WTC11 (cell line): ENCODE measurements around the gene CXCL8.

ENCODE experiments used
- ATF3 ChIP-seq: sonication (generic); formaldehyde crosslinking; conservative IDR thresholded peaks from 2 replicates; pipeline ENCODE4 v1.8.1; 2022; ENCODE audit warnings: mild to moderate bottlenecking, missing genetic modification reagents
- CBFB ChIP-seq: sonication (generic); formaldehyde crosslinking; IDR thresholded peaks from 2 replicates; pipeline ENCODE4 v1.8.1; 2022; ENCODE audit warnings: mild to moderate bottlenecking, low read depth, missing genetic modification reagents
- CTCF ChIP-seq: fragments of 200-600 bp; IDR thresholded peaks from 2 replicates; pipeline ENCODE4 v1.8.0; 2022; ENCODE audit warnings: antibody characterized with exemption
- FOXJ3 ChIP-seq: sonication (generic); formaldehyde crosslinking; IDR thresholded peaks from 2 replicates; pipeline ENCODE4 v1.9.0; 2021; ENCODE audit warnings: missing genetic modification reagents, mild to moderate bottlenecking, borderline replicate concordance
- JAZF1 ChIP-seq: fragments of 250-450 bp; sonication (Bioruptor Pico); IDR thresholded peaks from 2 replicates; pipeline ENCODE4 v1.9.0; 2021; ENCODE audit warnings: moderate library complexity, mild to moderate bottlenecking, inconsistent platforms
- MAX ChIP-seq: sonication (generic); formaldehyde crosslinking; IDR thresholded peaks from 2 replicates; pipeline ENCODE4 v1.8.0; 2022; ENCODE audit warnings: mild to moderate bottlenecking, missing genetic modification reagents
- MLX ChIP-seq: sonication (generic); formaldehyde crosslinking; IDR thresholded peaks from 2 replicates; pipeline ENCODE4 v1.8.1; 2023; ENCODE audit warnings: mild to moderate bottlenecking, missing genetic modification reagents, moderate library complexity
- NFYB ChIP-seq: sonication (generic); formaldehyde crosslinking; conservative IDR thresholded peaks from 2 replicates; pipeline ENCODE4 v1.8.0; 2022; ENCODE audit warnings: low read depth, missing genetic modification reagents
- PREB ChIP-seq: sonication (generic); formaldehyde crosslinking; IDR thresholded peaks from 2 replicates; pipeline ENCODE4 v1.8.1; 2022; ENCODE audit warnings: mild to moderate bottlenecking, missing genetic modification reagents, moderate library complexity, borderline replicate concordance
- SP1 ChIP-seq: sonication (generic); formaldehyde crosslinking; conservative IDR thresholded peaks from 2 replicates; pipeline ENCODE4 v1.8.1; 2022; ENCODE audit warnings: missing genetic modification reagents
- TCF7 ChIP-seq: sonication (generic); formaldehyde crosslinking; IDR thresholded peaks from 2 replicates; pipeline ENCODE4 v1.8.0; 2022; ENCODE audit warnings: mild to moderate bottlenecking, low read depth, missing genetic modification reagents, moderate library complexity
- TEAD4 ChIP-seq: sonication (generic); formaldehyde crosslinking; IDR thresholded peaks from 2 replicates; pipeline ENCODE4 v1.8.0; 2022; ENCODE audit warnings: mild to moderate bottlenecking, missing genetic modification reagents
- USF2 ChIP-seq: sonication (generic); formaldehyde crosslinking; IDR thresholded peaks from 2 replicates; pipeline ENCODE4 v1.8.1; 2023; ENCODE audit warnings: mild to moderate bottlenecking, missing genetic modification reagents, moderate library complexity
- ZNF138 ChIP-seq: sonication (generic); formaldehyde crosslinking; conservative IDR thresholded peaks from 2 replicates; pipeline ENCODE4 v1.8.1; 2022; ENCODE audit warnings: mild to moderate bottlenecking, moderate library complexity, missing genetic modification reagents

GRCh38 chr4:73705721-73706120 lies 34.6 kb upstream of the CXCL8 start:
- TF ChIP-seq CTCF: no peak
- no peak for TF ChIP-seq JAZF1
- TF ChIP-seq MLX (CRISPR knock-in tag): no peak
- TF ChIP-seq PREB (CRISPR knock-in tag): no peak
- no peak for TF ChIP-seq CBFB (CRISPR knock-in tag)
- no peak for TF ChIP-seq SP1 (CRISPR knock-in tag)
- TF ChIP-seq TCF7 (CRISPR knock-in tag): no peak
- TF ChIP-seq ATF3 (CRISPR knock-in tag): no peak
- TF ChIP-seq ZNF138 (CRISPR knock-in tag): no peak
- no peak for TF ChIP-seq FOXJ3 (CRISPR knock-in tag)
- TF ChIP-seq TEAD4: no peak
- TF ChIP-seq NFYB (CRISPR knock-in tag): no peak
- TF ChIP-seq USF2 (CRISPR knock-in tag): no peak
- no peak for TF ChIP-seq MAX (CRISPR knock-in tag)
